GM12873 (cell line): Measurements from ENCODE around the gene SBNO2.

ENCODE experiments used
- CTCF ChIP-seq: IDR thresholded peaks from 2 replicates; pipeline ENCODE4 v1.5.1; 2012; ENCODE audit warnings: low read depth, mild to moderate bottlenecking, moderate library complexity, low read length, control low read depth; ENCODE audit not compliant: insufficient read depth; ENCODE audit errors: missing control alignments

The SBNO2 gene

GRCh38 chr19:1156305-1156801 lies 17.7 kb downstream of the SBNO2 start:
- TF ChIP-seq CTCF, result no peak

- no peak for TF ChIP-seq CTCF
These were observed 18.4 kb downstream of the SBNO2 start for GRCh38 chr19:1155352-1156304.

- no peak for TF ChIP-seq CTCF
These were observed 19.2 kb downstream of the SBNO2 start for GRCh38 chr19:1154731-1155351.

GRCh38 chr19:1153891-1154730 lies 20.0 kb downstream of the SBNO2 start:
- TF ChIP-seq CTCF, result no peak

GRCh38 chr19:1151917-1152587 lies 22.0 kb downstream of the SBNO2 start:
- TF ChIP-seq CTCF, result no peak

GRCh38 chr19:1151037-1151724 lies 22.9 kb downstream of the SBNO2 start:
- no peak for TF ChIP-seq CTCF
